PC-9 (cell line): Measurements from ENCODE around the gene C8G.

Experiments
- CTCF ChIP-seq: fragments of 200-600 bp; sonication (generic); conservative IDR thresholded peaks from 2 replicates; pipeline ENCODE4 v1.6.1; 2017; ENCODE audit warnings: mixed run types, antibody characterized with exemption, mild to moderate bottlenecking, moderate library complexity
- EZH2 ChIP-seq: fragments of 200-600 bp; sonication (generic); IDR thresholded peaks from 2 replicates; pipeline ENCODE4 v1.8.0; 2017; ENCODE audit warnings: antibody characterized with exemption, low read depth

- TF ChIP-seq CTCF (no peak), EZH2 (no peak)
Observed at GRCh38 chr9:136983656-136984314, 38.7 kb downstream of the C8G start.
